ENCODE data around the gene FARS2.

GRCh38 chr6:5765141-5765760, 503.9 kb downstream of the FARS2 start:
- TF ChIP-seq CTCF (conservative IDR thresholded peaks at IDR 0.05 in 1 of 2, IDR thresholded peaks at IDR 0.05 in 1 of 2; ENCODE audit: low read depth in 1 of 2, low read length in 2 of 2) (no peak), EZH2 (IDR thresholded peaks at IDR 0.05; ENCODE audit: low read length, missing control alignments) (no peak)

All from fibroblast of lung (primary cell).